H1 (cell line): ENCODE measurements around the gene KLHL26. TPM values are rescaled to one million over a fixed set of nuclear protein-coding genes. Genes with fewer than 3 reads are reported as not detected.

Experiments used
- CBX5 ChIP-seq: fragments of 300-800, 300-1000 bp; sonication (generic); IDR thresholded peaks from 2 replicates; pipeline ENCODE4 v1.7.1; 2016; ENCODE audit warnings: antibody characterized with exemption, low read length, low read depth
- CREB1 ChIP-seq: IDR thresholded peaks from 2 replicates; pipeline ENCODE4 v1.6.1; 2012; ENCODE audit warnings: inconsistent platforms
- CTCF ChIP-seq, 3 experiments: IDR thresholded peaks; 1 replicate in 2 of 3; 2 replicates in 1 of 3; pipeline versions ENCODE4 v1.5.1 to v1.6.1; 2011; ENCODE audit warnings: low read length in 3 of 3, mild to moderate bottlenecking in 3 of 3, inconsistent platforms in 2 of 3, low read depth in 1 of 3, moderate library complexity in 1 of 3; ENCODE audit not compliant: insufficient read depth in 1 of 3; ENCODE audit errors: control extremely low read depth in 1 of 3
- HDAC6 ChIP-seq: IDR thresholded peaks from one replicate; pipeline ENCODE4 v1.7.1; 2012; ENCODE audit warnings: low read depth, mild to moderate bottlenecking, inconsistent platforms, low read length, moderate library complexity
- RBBP5 ChIP-seq: IDR thresholded peaks from 2 replicates; pipeline ENCODE4 v1.7.1; 2012; ENCODE audit warnings: low read depth, mild to moderate bottlenecking, inconsistent platforms, low read length, moderate library complexity, borderline replicate concordance
- YY1 ChIP-seq: IDR thresholded peaks from 2 replicates; pipeline ENCODE4 v1.6.1; 2011; ENCODE audit warnings: low read depth, mild to moderate bottlenecking, low read length
- polyA plus RNA-seq, 7 experiments: library from polyadenylated mRNA; depleted of rRNA in 3 of 7; stranded (reverse) in 5 of 7; unstranded in 2 of 7; fragments of >200 nt in 5 of 7; fragments of 200-250 nt in 2 of 7; gene quantifications; 1 replicate in 5 of 7; 2 replicates in 1 of 7; 4 replicates in 1 of 7; pipeline versions ENCODE4 v1.2.1 to v1.2.3, GENCODE V29; 2011 to 2013; ENCODE audit warnings: missing spikeins in 2 of 7, mixed read lengths in 2 of 7
- total RNA-seq: library from RNA; stranded (reverse); fragmentation: NEBNext Ultra II Directional; extraction: Animal tissue kit (Norgen Biotek cat#: 25700); gene quantifications from 2 replicates; pipeline ENCODE4 v1.2.1, GENCODE V29; 2021

The KLHL26 gene
- total and polyA plus RNA-seq, 2 of the 8 experiments (the other 6 are each of a cell fraction or from before 2014, with no cell fraction given) = 2.2 to 8.8 TPM

GRCh38 chr19:18639706-18640243, 2.9 kb downstream of the KLHL26 start (continued):
- TF ChIP-seq CTCF (IDR thresholded peaks at IDR 0.05; ENCODE audit: control extremely low read depth in 1 of 3, insufficient read depth in 1 of 3, low read depth in 1 of 3, low read length in 3 of 3) = no peak
- no peak for TF ChIP-seq HDAC6
- no peak for TF ChIP-seq YY1
- no peak for TF ChIP-seq RBBP5
- TF ChIP-seq CREB1 = no peak
- TF ChIP-seq CBX5 = no peak
